ENCODE measurements around the gene MBD4.
"Not testable (repeated sequence)": the region's sequence is repeated elsewhere in the genome, so short reads cannot be mapped to it uniquely, and the experiment has no call there.

- not testable (repeated sequence) for TF ChIP-seq CTCF (IDR thresholded peaks at IDR 0.05; ENCODE audit: insufficient read depth, low read depth, low read length); EZH2 (IDR thresholded peaks at IDR 0.05; ENCODE audit: insufficient read depth, low read length)
Measured at GRCh38 chr3:129413238-129413637, 26.5 kb downstream of the MBD4 start.

All from astrocyte (in vitro differentiated cells and primary cell).